ENCODE results near the gene MIA2. TPM values are rescaled to one million over a fixed set of nuclear protein-coding genes. Genes with fewer than 3 reads are reported as not detected.
A peak's percentile ranks its signal among the peaks of the same experiment; 100 is the strongest.
"Not testable (repeated sequence)": the region's sequence is repeated elsewhere in the genome, so short reads cannot be mapped to it uniquely, and the experiment has no call there.

The MIA2 gene
- total RNA-seq, 1 donor from 2014 or later = 10.5 TPM

GRCh38 chr14:39324097-39324496, 90.4 kb downstream of the MIA2 start:
- no peak for DNase-seq (ENCODE audit: extremely low read depth, low read depth, low spot score)

- no peak for DNase-seq (ENCODE audit: extremely low read depth, low read depth, low spot score)
Measured at GRCh38 chr14:39339003-39339402, 105.3 kb downstream of the MIA2 start.

- not testable (repeated sequence) for DNase-seq (ENCODE audit: extremely low read depth, low read depth, low spot score)
Measured at GRCh38 chr14:39341126-39341525, 107.4 kb downstream of the MIA2 start.

- DNase-seq (ENCODE audit: extremely low read depth, low read depth, low spot score) = no peak
Measured at GRCh38 chr14:39342768-39343167, 109.1 kb downstream of the MIA2 start.

- DNase-seq (ENCODE audit: extremely low read depth, low read depth, low spot score) = no peak
Measured at GRCh38 chr14:39343614-39344013, 109.9 kb downstream of the MIA2 start.

- DNase-seq (ENCODE audit: extremely low read depth, low read depth, low spot score) = no peak
Measured at GRCh38 chr14:39350866-39351265, 117.2 kb downstream of the MIA2 start.

- DNase-seq (ENCODE audit: extremely low read depth, low read depth, low spot score) = no peak
Measured at GRCh38 chr14:39351708-39352107, 118.0 kb downstream of the MIA2 start.

GRCh38 chr14:39359069-39359468, 125.4 kb downstream of the MIA2 start:
- not testable (repeated sequence) for DNase-seq (ENCODE audit: extremely low read depth, low read depth, low spot score)

GRCh38 chr14:39360316-39360715, 126.6 kb downstream of the MIA2 start:
- no peak for DNase-seq (ENCODE audit: extremely low read depth, low read depth, low spot score)

- DNase-seq (ENCODE audit: extremely low read depth, low read depth, low spot score) = not testable (repeated sequence)
Measured at GRCh38 chr14:39361556-39361955, 127.8 kb downstream of the MIA2 start.

- no peak for DNase-seq (ENCODE audit: extremely low read depth, low read depth, low spot score)
Measured at GRCh38 chr14:39364509-39364908, 130.8 kb downstream of the MIA2 start.

GRCh38 chr14:39365354-39365753, 131.6 kb downstream of the MIA2 start:
- no peak for DNase-seq (ENCODE audit: extremely low read depth, low read depth, low spot score)

GRCh38 chr14:39366460-39367386, 133.0 kb downstream of the MIA2 start:
- DNase-seq (ENCODE audit: extremely low read depth, low read depth, low spot score) = no peak

- DNase-seq (ENCODE audit: extremely low read depth, low read depth, low spot score) = no peak
Measured at GRCh38 chr14:39367387-39367751, 133.7 kb downstream of the MIA2 start.

GRCh38 chr14:39368261-39368959, 134.7 kb downstream of the MIA2 start:
- peak; percentile 44 for DNase-seq (ENCODE audit: extremely low read depth, low read depth, low spot score)

- no peak for DNase-seq (ENCODE audit: extremely low read depth, low read depth, low spot score)
Measured at GRCh38 chr14:39369029-39369428, 135.3 kb downstream of the MIA2 start.

GRCh38 chr14:39370415-39370814, 136.7 kb downstream of the MIA2 start:
- DNase-seq (ENCODE audit: extremely low read depth, low read depth, low spot score) = no peak

GRCh38 chr14:39372656-39373055, 138.9 kb downstream of the MIA2 start:
- DNase-seq (ENCODE audit: extremely low read depth, low read depth, low spot score) = no peak

- DNase-seq (ENCODE audit: extremely low read depth, low read depth, low spot score) = peak; percentile 58
Measured at GRCh38 chr14:39374851-39375250, 141.1 kb downstream of the MIA2 start.

- DNase-seq (ENCODE audit: extremely low read depth, low read depth, low spot score) = peak; percentile 27
Measured at GRCh38 chr14:39376667-39377403, 143.1 kb downstream of the MIA2 start.

GRCh38 chr14:39381366-39381765, 147.7 kb downstream of the MIA2 start:
- no peak for DNase-seq (ENCODE audit: extremely low read depth, low read depth, low spot score)

Measured in glomerular endothelial cell (primary cell).